Esophagus squamous epithelium (tissue), 4 donors: ENCODE results near the gene SLC7A6.

Experiments used
- POLR2A ChIP-seq, 4 donors: fragments of 450-650 bp; IDR thresholded peaks; one replicate each; pipeline ENCODE4 v1.6.1; 2017; ENCODE audit warnings: antibody characterized with exemption in 4 of 4, mild to moderate bottlenecking in 4 of 4, moderate library complexity in 3 of 4
- TF ChIP-seq, protein P1 (sequence below), 6 experiments: fragments of 450-650 bp in 4 of 6; fragments of 200-600 bp in 2 of 6; sonication (generic) in 2 of 6; IDR thresholded peaks; one replicate each; pipeline ENCODE4 v1.5.1; 2016 to 2019; ENCODE audit warnings: antibody characterized with exemption in 6 of 6, mild to moderate bottlenecking in 4 of 6, moderate library complexity in 4 of 6

DNA sequence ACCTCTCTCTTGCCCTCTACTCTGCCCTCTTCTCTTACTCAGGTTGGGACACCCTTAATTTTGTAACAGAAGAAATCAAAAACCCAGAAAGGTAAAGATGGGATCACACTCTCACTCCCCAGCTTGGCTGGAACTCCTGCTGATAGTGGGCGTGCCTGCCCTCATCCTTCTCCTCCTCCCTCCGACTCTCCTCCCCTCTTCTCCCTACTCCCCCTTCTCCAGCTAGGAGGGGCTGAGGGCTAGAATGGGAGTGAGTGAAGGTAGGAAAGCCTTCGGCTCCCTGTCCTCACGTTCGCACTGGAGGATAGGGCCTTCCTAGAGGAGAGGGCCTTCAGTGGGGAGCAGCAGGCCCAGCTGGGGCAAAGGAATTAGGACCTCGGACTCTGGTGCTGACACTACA is 26.1 kb downstream of the SLC7A6 start:
- no peak for TF ChIP-seq POLR2A (IDR thresholded peaks at IDR 0.05)
- TF ChIP-seq, protein P1, sequence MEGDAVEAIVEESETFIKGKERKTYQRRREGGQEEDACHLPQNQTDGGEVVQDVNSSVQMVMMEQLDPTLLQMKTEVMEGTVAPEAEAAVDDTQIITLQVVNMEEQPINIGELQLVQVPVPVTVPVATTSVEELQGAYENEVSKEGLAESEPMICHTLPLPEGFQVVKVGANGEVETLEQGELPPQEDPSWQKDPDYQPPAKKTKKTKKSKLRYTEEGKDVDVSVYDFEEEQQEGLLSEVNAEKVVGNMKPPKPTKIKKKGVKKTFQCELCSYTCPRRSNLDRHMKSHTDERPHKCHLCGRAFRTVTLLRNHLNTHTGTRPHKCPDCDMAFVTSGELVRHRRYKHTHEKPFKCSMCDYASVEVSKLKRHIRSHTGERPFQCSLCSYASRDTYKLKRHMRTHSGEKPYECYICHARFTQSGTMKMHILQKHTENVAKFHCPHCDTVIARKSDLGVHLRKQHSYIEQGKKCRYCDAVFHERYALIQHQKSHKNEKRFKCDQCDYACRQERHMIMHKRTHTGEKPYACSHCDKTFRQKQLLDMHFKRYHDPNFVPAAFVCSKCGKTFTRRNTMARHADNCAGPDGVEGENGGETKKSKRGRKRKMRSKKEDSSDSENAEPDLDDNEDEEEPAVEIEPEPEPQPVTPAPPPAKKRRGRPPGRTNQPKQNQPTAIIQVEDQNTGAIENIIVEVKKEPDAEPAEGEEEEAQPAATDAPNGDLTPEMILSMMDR (IDR thresholded peaks at IDR 0.05) = no peak
